SK-N-SH (cell line): ENCODE results near the gene MEIS2. TPM values are rescaled to one million over a fixed set of nuclear protein-coding genes. Genes with fewer than 3 reads are reported as not detected.

Experiments used
- CTCF ChIA-PET: fragments of 300-600, 350-600 bp; formaldehyde crosslinking; extraction: SDS; loops from one replicate; lab custom pipeline; 2021; lab: Yijun Ruan, JAX
- POLR2A ChIA-PET: fragments of 350-600 bp; sonication (Branson Sonifier 250); formaldehyde crosslinking; extraction: SDS; loops from one replicate; lab custom pipeline; 2020; ENCODE audit warnings: antibody characterized with exemption, inconsistent platforms; lab: Yijun Ruan, JAX
- DNase-seq: peaks from one replicate; pipeline ENCODE4 v3.0.0; 2012
- H2AFZ ChIP-seq: fragments of 200-600 bp; sonication (generic); 2 replicates; pipeline ENCODE4 v1.8.1; 2016; ENCODE audit warnings: antibody characterized with exemption, mild to moderate bottlenecking, low read depth
- H3F3A ChIP-seq: fragments of 200-600 bp; sonication (generic); replicated peaks from 2 replicates; pipeline ENCODE3; 2016; ENCODE audit warnings: antibody characterized with exemption, mild to moderate bottlenecking; ENCODE audit not compliant: insufficient read depth
- H3K27ac ChIP-seq, 2 experiments: fragments of 200-500 bp in 1 of 2; fragments of 200-600 bp in 1 of 2; sonication (Bioruptor generic) in 1 of 2; sonication (generic), shearing (Covaris generic) in 1 of 2; 2 replicates each; pipeline versions ENCODE4 v1.5.1 to v1.6.1; 2014 to 2016; ENCODE audit warnings: low read depth in 2 of 2, inconsistent platforms in 1 of 2, low read length in 1 of 2, mild to moderate bottlenecking in 1 of 2, mixed read lengths in 1 of 2
- H3K27me3 ChIP-seq: fragments of 200-600 bp; sonication (generic), shearing (Covaris generic); 2 replicates; pipeline ENCODE4 v1.6.1; 2016; ENCODE audit warnings: mixed run types; ENCODE audit not compliant: insufficient read depth
- H3K36me3 ChIP-seq, 2 experiments: fragments of 200-500 bp in 1 of 2; fragments of 200-600 bp in 1 of 2; sonication (Bioruptor generic) in 1 of 2; sonication (generic) in 1 of 2; replicated peaks in 1 of 2; 2 replicates each; pipeline versions ENCODE3 to v1.5.1; 2014 to 2016; ENCODE audit warnings: low read length in 1 of 2, mild to moderate bottlenecking in 1 of 2; ENCODE audit not compliant: insufficient read depth in 2 of 2, control insufficient read depth in 1 of 2
- H3K4me1 ChIP-seq, 2 experiments: fragments of 200-500 bp in 1 of 2; fragments of 200-600 bp in 1 of 2; sonication (Bioruptor generic) in 1 of 2; sonication (generic), shearing (Covaris generic) in 1 of 2; 2 replicates each; pipeline versions ENCODE4 v1.5.1 to v1.6.1; 2014 to 2016; ENCODE audit warnings: low read depth in 1 of 2, low read length in 1 of 2, mixed run types in 1 of 2; ENCODE audit not compliant: insufficient read depth in 2 of 2, control insufficient read depth in 1 of 2
- H3K4me2 ChIP-seq: fragments of 200-600 bp; sonication (generic), shearing (Covaris generic); 2 replicates; pipeline ENCODE4 v1.6.1; 2017; ENCODE audit warnings: mixed run types
- H3K4me3 ChIP-seq, 2 experiments: fragments of 200-500 bp in 1 of 2; fragments of 200-600 bp in 1 of 2; sonication (Bioruptor generic) in 1 of 2; sonication (generic), shearing (Covaris generic) in 1 of 2; 2 replicates each; pipeline versions ENCODE4 v1.5.1 to v1.8.1; 2014 to 2016; ENCODE audit warnings: low read depth in 2 of 2, inconsistent platforms in 1 of 2, low read length in 1 of 2, mild to moderate bottlenecking in 1 of 2, mixed read lengths in 1 of 2, moderate library complexity in 1 of 2
- H3K79me2 ChIP-seq: fragments of 200-600 bp; sonication (generic); 2 replicates; pipeline ENCODE4 v1.8.1; 2017; ENCODE audit warnings: mild to moderate bottlenecking; ENCODE audit not compliant: insufficient read depth
- H3K9ac ChIP-seq: fragments of 200-600 bp; sonication (generic); 2 replicates; pipeline ENCODE4 v1.6.1; 2017; ENCODE audit warnings: mixed run types
- H3K9me2 ChIP-seq: fragments of 200-600 bp; sonication (generic); 2 replicates; pipeline ENCODE4 v1.6.1; 2017; ENCODE audit warnings: mixed run types
- H3K9me3 ChIP-seq: fragments of 200-600 bp; sonication (generic); 2 replicates; pipeline ENCODE4 v1.6.1; 2017; ENCODE audit warnings: mixed run types, mild to moderate bottlenecking, moderate library complexity
- H4K20me1 ChIP-seq: fragments of 200-600 bp; sonication (generic); 2 replicates; pipeline ENCODE4 v1.6.1; 2017; ENCODE audit warnings: mild to moderate bottlenecking, mixed run types; ENCODE audit not compliant: insufficient read depth
- CHD2 ChIP-seq: fragments of 150-350 bp; IDR thresholded peaks from 2 replicates; pipeline ENCODE4 v1.6.1; 2018; ENCODE audit warnings: low read length; ENCODE audit not compliant: partially characterized antibody
- FOSL2 ChIP-seq: IDR thresholded peaks from 2 replicates; pipeline ENCODE4 v1.4.0; 2012; ENCODE audit warnings: low read depth, mild to moderate bottlenecking, moderate library complexity, borderline replicate concordance
- FOXM1 ChIP-seq: IDR thresholded peaks from 2 replicates; pipeline ENCODE4 v1.4.0; 2012; ENCODE audit warnings: low read depth, mild to moderate bottlenecking
- GABPA ChIP-seq: IDR thresholded peaks from 2 replicates; pipeline ENCODE4 v1.4.0; 2012; ENCODE audit warnings: low read depth, mild to moderate bottlenecking
- JUND ChIP-seq: IDR thresholded peaks from 2 replicates; pipeline ENCODE4 v1.4.0; 2012
- MAX ChIP-seq: IDR thresholded peaks from 2 replicates; pipeline ENCODE4 v1.4.0; 2012; ENCODE audit warnings: low read depth
- NRF1 ChIP-seq: IDR thresholded peaks from 2 replicates; pipeline ENCODE4 v1.6.1; 2012; ENCODE audit warnings: low read depth, mild to moderate bottlenecking, low read length
- POLR2AphosphoS5 ChIP-seq: IDR thresholded peaks from 2 replicates; pipeline ENCODE4 v1.6.1; 2012; ENCODE audit warnings: low read depth, low read length
- REST ChIP-seq: IDR thresholded peaks from 2 replicates; pipeline ENCODE4 v1.6.1; 2012; ENCODE audit warnings: mild to moderate bottlenecking, low read depth, low read length, moderate library complexity
- SIN3A ChIP-seq: IDR thresholded peaks from 2 replicates; pipeline ENCODE4 v1.6.1; 2012; ENCODE audit warnings: low read depth, mild to moderate bottlenecking, low read length, moderate library complexity, borderline replicate concordance
- TAF1 ChIP-seq: IDR thresholded peaks from 2 replicates; pipeline ENCODE4 v1.6.1; 2012; ENCODE audit warnings: low read depth, mild to moderate bottlenecking, low read length, moderate library complexity, borderline replicate concordance
- USF1 ChIP-seq: IDR thresholded peaks from 2 replicates; pipeline ENCODE4 v1.4.0; 2012; ENCODE audit warnings: low read depth, borderline replicate concordance
- WGBS: methylation state at CpG from one replicate; pipeline ENCODE4 v1.1.6; 2017; ENCODE audit warnings: low lambda C conversion rate; 5-methylcytosine and 5-hydroxymethylcytosine counted together
- polyA plus RNA-seq, 3 experiments: library from polyadenylated mRNA; depleted of rRNA; stranded (reverse); fragments of >200 nt; gene quantifications; 2 replicates each; pipeline ENCODE4 v1.2.3, GENCODE V29; 2012
- TF ChIP-seq, protein P1 (sequence below): IDR thresholded peaks from 2 replicates; pipeline ENCODE4; 2012
- TF ChIP-seq, protein P2 (sequence below): fragments of 200-600 bp; sonication (generic); IDR thresholded peaks from 2 replicates; pipeline ENCODE4 v1.6.1; 2017; ENCODE audit warnings: antibody characterized with exemption, mild to moderate bottlenecking, moderate library complexity

Gene MEIS2
- polyA plus RNA-seq, 1 of the 3 experiments (the other 2 are of a cell fraction) = 146 TPM

DNA sequence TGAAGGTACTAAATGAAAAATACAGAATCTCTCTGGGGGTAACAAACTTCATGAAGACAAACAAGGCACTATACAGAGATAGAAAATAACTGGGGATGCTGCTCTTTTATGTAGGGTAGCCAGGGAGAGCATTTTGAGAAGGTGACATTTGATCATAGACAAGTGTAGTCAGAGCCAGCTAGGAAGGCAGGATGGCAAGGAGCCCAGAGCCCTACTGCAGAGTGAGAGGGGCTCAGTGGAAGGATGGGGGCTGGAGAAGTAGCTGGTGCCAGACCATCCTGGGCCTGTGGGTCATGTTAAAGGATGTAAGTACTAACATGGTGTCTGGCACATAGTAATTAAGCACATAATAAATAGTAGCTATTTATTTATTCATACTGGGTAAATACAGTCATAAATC lies 133.6 kb downstream of the MEIS2 start:
- Histone ChIP-seq H4K20me1 (peaks cover 7% of the 10 kb centered on the region; the same call in 1 of the 2 replicates), H3F3A (peaks cover 13% of the 10 kb centered on the region), H3K4me1 (peaks cover 0 to 3% of the 10 kb centered on the region in 2 experiments; a peak in 2 of 4 replicates), H3K9ac (no peak overlapping the region), H3K4me3 (no peak overlapping the region), H3K9me3 (no peaks in the 10 kb centered on the region), H3K27me3 (no peaks in the 10 kb centered on the region), H3K36me3 (peaks cover 38 to 76% of the 10 kb centered on the region in 2 experiments), H3K27ac (peak overlapping the region in 1 of 2 experiments; percentile 4; a peak in 1 of 4 replicates), H2AFZ (no peak overlapping the region), H3K9me2 (no peaks in the 10 kb centered on the region), H3K79me2 (peaks cover 75% of the 10 kb centered on the region), H3K4me2 (no peak overlapping the region)
- TF ChIP-seq TAF1 = no peak
- TF ChIP-seq USF1 = no peak
- TF ChIP-seq SIN3A = no peak
- no peak for DNase-seq
- POLR2A ChIA-PET = no interaction called here
- CTCF ChIA-PET = interaction anchor here (0.6 kb wide), 1 partner anchor 1264 kb away, joined by 3 read pairs; no protein-coding TSS in a partner anchor

- H3K27ac ChIP-seq = no peak overlapping the region
- no peaks in the 10 kb centered on the region for H3K9me3 ChIP-seq
- H3K36me3 ChIP-seq = peaks cover 38 to 70% of the 10 kb centered on the region in 2 experiments
- no peak overlapping the region for H3K4me2 ChIP-seq
- POLR2A ChIA-PET = no interaction called here
- peaks cover 0 to 8% of the 10 kb centered on the region in 2 experiments; a peak in 2 of 4 replicates for H3K4me1 ChIP-seq
- H3K27me3 ChIP-seq = no peaks in the 10 kb centered on the region
- CTCF ChIA-PET = interaction anchor here (0.7 to 1.6 kb wide), 2 partner anchors 28 to 83 kb away, joined by 3 to 4 read pairs; no protein-coding TSS in a partner anchor
- H3K4me3 ChIP-seq = no peak overlapping the region
- 96% methylated on average over 4 of the region's 4 CpGs for whole genome bisulfite sequencing
- no peaks in the 10 kb centered on the region for H3K9me2 ChIP-seq
- H2AFZ ChIP-seq = no peak overlapping the region
- H3K9ac ChIP-seq = no peak overlapping the region
- peaks cover 72% of the 10 kb centered on the region for H3K79me2 ChIP-seq
- H4K20me1 ChIP-seq = peaks cover 7% of the 10 kb centered on the region; the same call in 1 of the 2 replicates
- DNase-seq = no peak
- H3F3A ChIP-seq = peaks cover 17% of the 10 kb centered on the region
- TF ChIP-seq FOXM1 (no peak), REST (no peak), CHD2 (no peak), NRF1 (no peak), MAX (no peak), GABPA (no peak), FOSL2 (no peak), JUND (no peak), POLR2AphosphoS5 (no peak)
- TF ChIP-seq, protein P1, sequence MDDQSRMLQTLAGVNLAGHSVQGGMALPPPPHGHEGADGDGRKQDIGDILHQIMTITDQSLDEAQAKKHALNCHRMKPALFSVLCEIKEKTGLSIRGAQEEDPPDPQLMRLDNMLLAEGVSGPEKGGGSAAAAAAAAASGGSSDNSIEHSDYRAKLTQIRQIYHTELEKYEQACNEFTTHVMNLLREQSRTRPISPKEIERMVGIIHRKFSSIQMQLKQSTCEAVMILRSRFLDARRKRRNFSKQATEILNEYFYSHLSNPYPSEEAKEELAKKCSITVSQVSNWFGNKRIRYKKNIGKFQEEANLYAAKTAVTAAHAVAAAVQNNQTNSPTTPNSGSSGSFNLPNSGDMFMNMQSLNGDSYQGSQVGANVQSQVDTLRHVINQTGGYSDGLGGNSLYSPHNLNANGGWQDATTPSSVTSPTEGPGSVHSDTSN = no peak
- TF ChIP-seq, protein P2, sequence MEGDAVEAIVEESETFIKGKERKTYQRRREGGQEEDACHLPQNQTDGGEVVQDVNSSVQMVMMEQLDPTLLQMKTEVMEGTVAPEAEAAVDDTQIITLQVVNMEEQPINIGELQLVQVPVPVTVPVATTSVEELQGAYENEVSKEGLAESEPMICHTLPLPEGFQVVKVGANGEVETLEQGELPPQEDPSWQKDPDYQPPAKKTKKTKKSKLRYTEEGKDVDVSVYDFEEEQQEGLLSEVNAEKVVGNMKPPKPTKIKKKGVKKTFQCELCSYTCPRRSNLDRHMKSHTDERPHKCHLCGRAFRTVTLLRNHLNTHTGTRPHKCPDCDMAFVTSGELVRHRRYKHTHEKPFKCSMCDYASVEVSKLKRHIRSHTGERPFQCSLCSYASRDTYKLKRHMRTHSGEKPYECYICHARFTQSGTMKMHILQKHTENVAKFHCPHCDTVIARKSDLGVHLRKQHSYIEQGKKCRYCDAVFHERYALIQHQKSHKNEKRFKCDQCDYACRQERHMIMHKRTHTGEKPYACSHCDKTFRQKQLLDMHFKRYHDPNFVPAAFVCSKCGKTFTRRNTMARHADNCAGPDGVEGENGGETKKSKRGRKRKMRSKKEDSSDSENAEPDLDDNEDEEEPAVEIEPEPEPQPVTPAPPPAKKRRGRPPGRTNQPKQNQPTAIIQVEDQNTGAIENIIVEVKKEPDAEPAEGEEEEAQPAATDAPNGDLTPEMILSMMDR = no peak
Measured at GRCh38 chr15:36965570-36966342, 134.6 kb downstream of the MEIS2 start.
